ENCODE results near the gene PARVB.

Gene PARVB

DNA sequence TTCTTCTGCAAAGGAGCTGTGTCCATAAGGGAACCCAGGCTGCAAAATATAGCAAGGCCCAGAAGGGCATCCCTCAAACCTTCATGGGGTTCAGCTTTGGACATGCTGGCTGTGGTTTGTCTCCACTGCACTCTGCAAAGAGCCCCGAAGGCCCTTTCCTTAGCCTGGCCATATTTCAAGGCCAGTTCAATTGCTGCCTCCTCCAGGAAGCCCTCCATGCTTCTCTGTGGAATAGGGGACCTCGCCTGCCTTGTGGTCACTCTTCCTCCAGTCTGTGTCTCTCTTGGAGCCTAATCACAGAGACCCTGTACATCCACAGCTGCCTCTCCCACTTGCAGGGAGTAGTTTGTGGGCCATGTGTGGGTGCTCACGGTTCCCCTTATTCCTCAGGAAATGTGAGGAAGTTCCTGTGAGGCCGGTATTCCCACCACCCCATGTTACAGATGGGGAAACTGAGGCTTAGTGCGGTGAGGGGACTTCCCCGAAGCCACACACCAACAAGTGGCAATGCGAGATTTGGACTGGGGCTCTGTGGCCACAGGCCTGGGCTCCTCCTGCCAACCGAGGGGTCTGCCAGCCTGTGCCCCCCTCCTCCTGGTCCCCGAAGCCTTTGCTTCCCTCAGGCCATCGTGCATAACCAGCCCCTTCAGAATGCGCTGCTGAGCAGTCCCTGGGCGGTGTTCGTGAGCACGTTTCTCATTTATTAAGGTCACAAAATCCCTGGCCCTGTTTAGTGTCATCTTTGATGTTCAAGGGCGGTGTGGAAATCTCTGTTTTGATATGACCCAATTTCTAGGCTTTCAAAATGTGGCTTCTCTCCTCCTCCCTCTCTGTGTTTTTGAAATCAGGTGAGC lies 65.8 kb downstream of the PARVB start:
- no peak for DNase-seq (ENCODE audit: low spot score)

DNA sequence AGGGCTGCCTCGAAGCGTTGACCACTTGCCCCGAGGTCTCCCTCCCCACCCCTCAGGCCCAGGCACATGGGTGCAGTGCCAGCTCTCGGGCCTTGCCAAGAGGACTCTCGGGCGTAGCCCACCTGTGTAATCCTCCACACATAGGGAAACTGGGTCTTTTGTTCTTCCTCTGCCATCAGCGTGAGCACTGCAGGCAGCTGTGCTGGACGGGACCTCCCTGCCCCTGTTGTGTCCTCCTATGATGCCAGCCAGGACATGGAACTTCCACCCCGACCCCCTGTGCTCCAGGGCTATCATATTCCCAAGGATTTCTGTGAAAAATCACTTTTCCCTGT lies 66.4 kb downstream of the PARVB start:
- no peak for DNase-seq (ENCODE audit: low spot score)

DNA sequence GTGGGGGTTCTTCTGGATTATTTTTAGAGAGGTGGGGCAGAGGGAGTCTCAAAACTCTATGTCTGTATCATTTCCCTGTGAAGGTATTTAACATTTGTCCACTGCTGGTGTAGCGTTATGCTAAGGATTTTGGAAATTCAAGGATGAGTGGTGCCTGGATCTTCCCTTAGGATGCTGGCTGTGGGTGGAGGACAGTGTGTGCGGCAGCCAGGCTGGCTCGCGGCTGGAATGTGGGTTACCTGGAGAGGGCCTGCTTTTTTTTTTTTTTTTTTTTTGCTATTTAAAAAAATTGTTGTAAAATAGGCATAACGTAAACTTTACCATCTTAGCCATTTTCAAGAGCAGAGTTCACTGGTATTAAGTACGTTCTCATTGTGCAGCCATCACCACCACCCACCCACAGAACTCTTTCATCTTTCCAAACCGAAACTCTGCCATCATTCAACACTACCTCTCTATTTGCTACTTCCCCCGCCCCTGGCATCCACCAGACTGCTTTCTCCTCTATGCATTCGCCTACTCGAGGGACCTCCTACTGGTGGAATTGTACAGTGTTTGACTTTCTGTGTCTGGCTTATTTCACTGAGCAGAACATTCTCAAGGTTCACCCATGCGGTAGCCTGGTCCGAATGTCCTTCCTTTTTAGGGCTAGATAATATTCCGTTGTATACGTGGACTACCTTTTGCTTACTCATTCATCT lies 67.1 kb downstream of the PARVB start:
- DNase-seq (ENCODE audit: low spot score): no peak

DNA sequence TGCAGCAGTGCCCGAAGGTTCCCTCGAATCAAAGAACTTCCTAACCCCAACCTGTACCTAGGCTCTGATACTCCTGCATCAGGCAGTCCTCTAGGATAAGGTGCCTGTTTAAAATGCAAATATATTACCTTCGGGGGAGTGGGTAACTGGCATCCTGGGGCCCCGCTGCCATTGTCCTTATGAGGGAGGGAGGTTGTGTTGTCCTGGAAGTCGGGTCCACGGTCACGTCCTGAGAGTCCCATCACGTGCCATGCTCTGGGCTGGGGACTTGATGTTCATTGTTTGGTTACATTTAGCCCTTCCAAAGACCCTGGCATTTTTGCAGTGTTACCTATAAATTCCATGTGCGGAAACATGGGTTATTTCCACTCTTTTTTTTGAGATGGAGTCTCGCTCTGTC lies 67.6 kb downstream of the PARVB start:
- DNase-seq (ENCODE audit: low spot score): no peak

DNA sequence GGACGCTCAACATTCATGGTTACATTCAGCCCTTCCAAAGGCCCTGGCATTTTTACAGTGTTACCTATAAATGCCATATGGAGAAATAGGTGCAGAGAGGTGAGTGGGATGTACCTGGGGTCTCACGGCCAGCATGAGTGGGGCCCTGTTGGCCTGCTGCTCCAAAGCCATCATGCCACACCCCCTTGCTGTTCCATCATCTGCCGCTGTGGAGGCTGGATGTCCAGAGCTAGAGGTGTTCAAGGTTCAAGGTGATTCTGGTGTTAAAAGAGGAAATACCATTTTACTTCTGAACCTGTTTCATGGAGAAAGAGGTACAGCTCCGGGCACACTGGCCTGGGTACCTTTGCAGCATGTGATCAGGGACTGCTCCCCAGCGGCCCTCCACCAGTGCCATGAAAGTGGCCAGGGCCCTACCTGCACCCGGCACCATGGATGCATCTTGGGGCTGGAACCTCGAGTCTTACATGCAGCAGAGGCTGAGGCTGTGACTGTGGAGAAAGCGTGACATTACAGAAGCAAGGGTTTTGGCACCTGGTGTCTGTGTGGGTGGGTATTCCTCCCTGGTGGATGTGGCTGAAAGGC lies 68.6 kb downstream of the PARVB start:
- DNase-seq (ENCODE audit: low spot score): no peak

DNA sequence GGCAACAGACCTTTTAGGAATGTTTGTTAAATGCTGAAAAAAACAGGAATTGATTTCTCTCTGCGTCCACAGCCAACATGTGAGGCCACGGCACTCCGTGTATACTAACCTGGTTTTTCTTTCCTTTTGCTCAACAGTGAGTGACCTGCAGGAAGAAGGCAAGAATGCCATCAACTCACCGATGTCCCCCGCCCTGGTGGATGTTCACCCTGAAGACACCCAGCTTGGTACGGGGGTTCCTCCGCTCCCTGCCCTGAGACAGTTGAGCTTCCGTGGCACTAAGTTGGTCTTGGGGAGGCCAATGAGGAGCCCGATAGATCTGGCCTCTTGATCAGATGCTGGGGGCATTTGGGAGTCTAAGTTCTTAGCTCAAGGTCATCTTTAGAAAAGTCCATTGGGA lies 69.7 kb downstream of the PARVB start:
- no peak for DNase-seq (ENCODE audit: low spot score)

DNA sequence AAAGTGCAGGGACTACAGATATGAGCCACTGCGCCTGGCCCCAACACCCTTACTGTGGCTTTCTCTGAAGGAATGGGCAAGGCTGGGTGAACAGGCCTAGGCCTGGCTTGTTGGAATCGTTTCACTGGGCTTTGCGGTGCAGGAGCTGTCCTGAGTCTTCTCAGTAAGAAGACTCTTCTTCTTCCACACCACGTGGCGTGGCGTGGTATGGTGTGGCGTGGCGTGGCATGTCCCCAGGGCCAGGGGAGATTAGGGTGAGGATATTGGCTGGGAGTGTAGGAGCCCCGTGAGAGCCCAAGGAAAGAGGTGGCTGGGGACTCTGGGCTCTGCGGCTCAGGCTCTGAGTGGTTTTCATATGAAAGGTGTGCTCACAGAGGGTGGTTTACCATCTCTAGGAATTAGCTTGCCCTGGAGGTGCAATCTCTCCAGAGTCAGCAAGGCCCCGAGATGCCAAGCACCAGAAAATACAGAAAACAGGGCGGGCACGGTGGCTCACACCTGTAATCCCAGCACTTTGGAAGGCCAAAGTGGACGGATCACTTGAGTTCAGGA lies 70.7 kb downstream of the PARVB start:
- DNase-seq (ENCODE audit: low spot score): no peak

DNA sequence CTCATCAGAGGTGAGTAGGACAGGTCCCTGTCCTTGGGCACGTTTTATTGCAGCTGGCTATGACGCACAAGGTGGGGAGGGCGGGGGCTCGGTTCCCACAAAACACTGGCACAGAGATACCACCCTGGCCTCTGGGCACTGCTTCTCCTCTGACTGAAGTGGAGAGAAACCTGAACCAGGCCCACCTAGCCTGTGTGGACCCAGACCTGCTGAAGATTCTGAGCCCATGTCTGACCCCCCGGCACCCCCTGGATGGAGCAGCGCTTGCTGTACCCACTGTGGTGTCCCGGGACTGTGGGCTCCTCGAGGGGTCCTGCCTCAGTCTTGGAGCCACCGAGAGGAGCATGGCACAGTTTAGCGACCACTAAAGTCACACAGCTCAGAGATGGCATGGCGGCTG lies 72.6 kb downstream of the PARVB start:
- DNase-seq (ENCODE audit: low spot score): no peak

DNA sequence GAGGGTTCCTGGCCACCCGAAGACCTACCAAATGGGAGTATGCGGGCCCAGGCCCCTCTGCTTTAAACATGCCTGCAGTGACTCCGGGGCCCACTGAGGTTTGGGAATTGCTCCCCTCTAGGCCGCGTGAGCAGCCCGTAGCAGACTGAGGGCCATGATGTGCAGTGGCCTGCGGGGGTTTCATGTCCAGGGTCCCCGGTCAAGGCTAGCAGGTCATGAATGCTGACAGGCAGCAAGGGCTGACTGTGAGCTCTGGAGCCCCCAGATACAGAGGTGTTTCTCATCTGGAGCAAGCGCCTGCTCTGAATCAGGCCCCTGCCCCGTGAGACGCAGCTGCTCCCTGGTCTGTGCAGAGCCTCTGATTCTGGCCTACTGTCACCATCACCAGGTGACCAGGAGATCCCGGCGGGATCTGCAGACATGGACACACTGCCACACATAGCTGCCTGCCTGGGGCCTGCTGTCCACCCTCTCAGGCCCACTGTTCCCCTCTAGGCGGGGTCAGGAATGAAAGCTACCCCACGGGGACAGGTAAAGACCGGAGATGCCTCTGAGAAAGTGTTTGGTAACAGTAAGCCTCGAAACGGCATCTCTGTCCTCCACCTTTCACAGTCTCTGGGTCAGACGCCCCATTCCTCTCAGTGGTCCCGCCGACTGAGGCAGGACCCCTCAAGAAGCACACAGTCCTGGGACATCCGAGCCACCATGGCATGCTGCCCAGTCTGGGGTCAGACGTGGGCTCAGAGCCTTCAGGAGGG lies 73.3 kb downstream of the PARVB start:
- no peak for DNase-seq (ENCODE audit: low spot score)

DNA sequence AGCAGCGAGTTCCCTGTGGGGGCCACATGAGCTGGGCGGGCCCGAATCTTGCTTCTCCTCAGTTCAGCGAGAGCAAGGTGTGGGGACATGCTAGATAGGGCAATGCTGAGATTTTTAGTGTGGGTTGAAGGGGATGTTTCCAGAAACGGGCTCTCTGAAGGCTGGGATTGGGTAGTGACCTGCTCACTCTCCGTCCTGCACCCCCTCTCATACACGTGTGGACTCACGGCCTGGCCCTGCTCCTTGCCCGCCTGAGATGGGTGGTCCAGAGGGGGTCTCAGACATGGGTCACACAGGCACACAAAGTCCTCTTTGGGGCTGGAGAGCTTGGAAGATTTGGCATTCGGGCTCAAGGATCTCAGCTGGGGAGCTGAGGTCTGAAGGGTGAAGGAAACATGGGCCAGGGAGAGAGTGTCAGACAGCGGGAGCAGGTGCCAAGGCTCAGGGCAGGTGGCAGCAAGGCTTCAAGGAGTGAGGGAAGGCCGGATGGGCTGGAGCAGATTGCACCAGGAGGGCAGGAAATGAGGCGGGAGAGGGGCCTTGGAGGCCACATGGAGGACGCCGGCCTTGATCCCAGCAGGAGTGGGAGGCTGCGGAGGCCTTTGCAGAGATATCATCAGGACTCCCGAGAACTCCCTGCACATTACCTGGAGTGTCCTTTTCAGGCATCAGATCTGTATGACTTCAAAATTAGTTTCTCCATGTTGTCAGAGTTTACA lies 74.1 kb downstream of the PARVB start:
- DNase-seq (ENCODE audit: low spot score): no peak

DNA sequence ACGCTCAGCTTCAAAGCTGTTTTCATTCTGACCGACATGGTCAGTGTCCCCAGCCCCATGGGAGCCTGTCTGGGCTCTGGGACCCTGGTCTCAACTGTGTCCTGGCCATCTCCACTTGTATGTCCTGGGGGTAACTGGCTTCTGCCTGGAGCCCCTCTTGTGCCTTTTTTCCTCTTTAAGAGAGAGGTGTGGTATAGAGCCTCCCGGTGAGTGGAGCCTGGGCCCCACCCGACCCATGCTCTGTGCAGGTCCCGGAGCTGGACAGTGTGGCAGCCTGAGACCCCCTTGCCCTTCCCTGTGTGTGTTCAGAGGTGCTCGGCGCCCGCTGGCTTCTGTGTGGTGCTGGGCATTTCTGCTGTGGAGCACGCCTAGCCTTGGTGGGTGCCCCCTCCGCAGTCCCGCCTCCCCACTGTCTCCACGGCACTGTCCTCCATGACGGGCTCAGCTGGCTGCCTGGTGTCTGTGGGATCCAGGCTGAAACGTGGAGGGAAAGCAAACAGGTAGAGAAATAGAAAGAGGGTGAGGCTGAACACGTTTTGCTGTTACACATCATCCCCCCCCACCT lies 74.9 kb downstream of the PARVB start:
- DNase-seq (ENCODE audit: low spot score): no peak

DNA sequence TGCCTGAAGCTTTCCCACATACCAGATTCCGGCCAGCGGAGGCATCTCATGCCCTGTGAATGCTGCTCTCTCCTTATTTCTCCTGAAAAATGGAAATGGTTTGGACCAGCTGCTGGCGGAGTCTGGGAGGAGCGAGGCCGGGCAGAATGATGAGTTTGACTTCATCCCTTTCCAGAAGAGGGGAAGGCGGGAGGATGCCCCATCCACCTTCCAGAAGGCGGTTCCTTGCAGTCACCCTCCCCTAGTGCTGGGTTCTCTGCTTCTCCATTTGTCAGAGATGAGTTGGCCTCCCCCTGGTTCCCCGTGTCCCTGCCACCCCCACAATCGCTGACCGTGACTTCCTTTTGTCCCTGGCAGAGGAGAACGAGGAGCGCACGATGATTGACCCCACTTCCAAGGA lies 75.6 kb downstream of the PARVB start:
- DNase-seq (ENCODE audit: low spot score): no peak

DNA sequence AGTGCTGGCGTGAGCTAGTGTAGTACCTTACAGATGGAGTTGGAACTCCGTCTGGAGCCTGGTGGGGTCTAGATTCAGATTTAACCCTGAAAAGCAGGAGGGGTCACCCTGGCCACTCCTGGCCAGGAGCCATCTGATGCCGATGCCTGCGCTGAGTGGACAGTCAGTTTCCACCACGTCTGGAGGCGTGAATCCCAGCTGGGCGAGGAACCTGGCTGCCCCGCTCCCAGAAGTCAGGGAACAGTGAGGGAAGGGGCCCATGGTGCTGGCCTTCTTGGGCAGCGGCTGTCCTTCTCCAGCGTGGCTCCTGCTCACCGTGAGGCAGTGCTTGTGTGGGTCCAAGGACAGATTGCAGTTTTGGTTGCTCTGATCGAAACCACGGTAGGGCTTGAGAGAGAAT lies 76.3 kb downstream of the PARVB start:
- no peak for DNase-seq (ENCODE audit: low spot score)

DNA sequence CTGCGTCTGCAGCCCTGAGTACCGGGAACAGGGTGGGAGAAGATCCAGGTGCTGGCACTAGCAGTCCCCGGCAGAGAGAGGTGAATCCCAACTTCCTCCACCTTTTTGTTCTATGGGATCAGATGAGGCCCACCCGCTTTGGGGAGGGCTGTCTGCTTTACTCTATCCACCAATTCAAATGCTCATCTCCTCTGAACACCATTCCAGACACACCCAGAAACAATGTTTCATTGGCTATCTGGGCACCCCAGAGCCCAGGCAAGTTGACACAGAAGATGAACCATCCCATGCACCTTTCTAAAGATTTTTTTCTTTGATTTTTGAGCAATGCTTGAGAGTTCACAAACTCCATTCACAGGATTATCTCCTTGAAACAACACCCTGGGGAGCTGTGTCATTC lies 78.0 kb downstream of the PARVB start:
- DNase-seq (ENCODE audit: low spot score): no peak

DNA sequence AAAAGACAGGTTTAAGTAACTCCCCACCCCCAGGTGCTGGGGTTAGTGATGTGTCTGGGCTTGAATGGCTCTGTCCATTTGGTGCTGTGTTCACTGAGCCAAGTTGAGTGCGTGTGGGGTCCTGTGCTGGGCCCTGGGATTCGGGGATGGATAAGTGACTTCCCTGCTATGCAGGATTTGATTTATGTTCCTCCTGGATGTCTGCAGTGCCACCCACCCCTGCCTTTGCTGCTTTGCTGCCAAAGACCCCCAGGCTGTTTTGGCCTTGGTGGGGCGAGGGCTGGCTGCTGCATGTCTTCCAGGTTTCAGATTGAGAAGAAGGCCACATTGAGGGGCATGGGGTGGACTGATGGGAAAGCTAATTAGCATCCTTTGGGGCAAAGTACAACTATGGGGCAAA lies 78.8 kb downstream of the PARVB start:
- no peak for DNase-seq (ENCODE audit: low spot score)

DNA sequence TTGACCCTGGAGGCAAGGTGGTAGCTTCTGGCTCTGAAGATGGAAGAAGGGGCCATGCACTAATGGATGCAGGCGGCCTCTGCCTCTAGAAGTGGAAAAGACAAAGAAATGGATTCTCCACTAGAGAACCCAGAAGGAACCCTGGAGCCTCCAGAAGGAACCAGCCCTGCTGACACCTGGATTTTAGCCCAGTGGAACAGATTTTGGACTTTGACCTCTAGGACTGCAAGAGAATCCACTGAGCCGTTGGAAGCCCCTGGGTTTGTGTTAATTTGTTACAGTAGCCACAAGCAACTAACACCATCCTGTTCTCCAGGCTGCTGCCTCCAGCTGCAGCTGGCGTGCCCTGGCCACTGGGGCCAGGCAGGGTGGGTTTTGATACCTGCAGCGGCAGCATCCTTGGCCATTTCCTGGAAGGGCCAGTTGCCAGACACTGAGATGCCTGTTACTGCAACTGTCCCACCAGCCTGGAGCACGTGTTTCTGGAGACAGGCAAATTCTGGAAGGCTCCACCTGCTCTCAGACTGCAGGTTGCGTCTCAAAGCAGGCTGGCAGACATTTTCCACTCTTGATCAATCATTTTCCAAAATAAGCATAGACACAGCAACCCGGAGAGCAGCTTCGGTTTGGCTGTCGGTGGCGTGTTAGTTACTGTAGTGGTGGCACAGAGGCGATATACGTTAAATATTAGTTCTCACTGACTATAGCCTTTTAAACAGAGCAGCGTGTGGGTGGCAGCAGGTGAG lies 79.8 kb downstream of the PARVB start:
- DNase-seq (ENCODE audit: low spot score): no peak

DNA sequence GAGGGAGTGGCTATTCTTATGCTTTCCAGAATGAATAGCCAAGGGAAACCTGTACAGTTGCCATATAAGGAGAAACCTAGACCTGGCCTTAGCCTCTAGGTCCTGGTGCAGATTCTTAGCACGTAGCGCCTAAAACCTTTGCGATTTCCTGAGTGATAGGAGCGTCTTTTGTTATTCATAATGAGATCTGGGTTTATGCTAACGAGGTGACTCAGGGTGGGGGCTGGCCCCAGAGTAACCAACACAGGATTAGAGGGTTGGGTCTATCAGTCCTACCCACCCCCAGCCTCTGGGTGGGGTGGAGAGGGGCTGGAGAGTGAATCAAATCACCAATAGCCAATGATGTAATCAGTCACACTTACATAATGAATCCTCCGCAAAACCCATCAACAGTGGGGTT lies 83.2 kb downstream of the PARVB start:
- DNase-seq (ENCODE audit: low spot score): no peak

DNA sequence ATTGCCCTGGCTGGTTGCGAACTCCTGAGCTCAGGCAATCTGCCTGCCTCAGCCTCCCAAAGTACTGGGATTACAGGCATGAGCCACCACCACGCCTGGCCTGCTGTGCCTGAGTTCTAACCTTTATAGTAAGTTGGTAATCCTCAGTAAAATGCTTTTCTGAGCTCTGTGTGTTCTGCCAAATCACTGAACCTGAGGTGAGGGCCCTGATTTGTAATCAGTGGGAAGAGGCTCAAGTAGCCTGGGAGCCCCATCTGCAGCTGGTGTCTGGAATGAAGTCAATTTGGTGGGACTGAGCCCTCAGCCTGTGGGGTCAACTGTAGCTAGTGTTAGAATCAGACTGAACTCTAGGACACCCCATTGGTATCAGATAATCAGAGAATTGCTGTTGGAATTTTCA lies 84.0 kb downstream of the PARVB start:
- no peak for DNase-seq (ENCODE audit: low spot score)

DNA sequence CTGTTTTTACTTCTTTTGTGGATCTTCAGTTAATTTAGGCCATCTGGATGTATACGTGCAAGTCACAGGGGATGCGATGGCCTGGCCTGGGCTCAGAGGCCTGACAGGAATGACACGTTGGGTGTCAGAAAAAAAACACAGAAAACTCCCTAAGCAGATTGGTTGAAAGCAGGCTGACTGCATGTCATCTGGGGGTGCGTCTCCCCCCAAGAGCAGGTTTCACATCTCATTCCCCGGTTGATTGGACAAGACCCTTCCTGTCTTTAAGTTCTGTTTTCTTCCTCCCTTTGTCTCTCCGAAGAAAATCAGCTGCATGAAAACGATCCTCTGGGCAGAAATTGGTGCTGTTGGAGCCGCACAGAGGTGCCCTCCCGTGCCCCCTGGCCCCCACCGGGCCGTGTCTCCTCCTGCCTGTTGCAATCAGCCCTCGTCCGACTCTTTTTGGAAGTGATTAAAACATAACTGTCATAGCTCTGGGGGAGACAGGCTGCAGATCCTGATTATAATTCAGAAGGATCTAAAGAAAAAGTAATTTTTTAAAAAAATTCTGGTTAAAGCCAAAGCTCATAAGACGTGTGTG lies 84.8 kb downstream of the PARVB start:
- no peak for DNase-seq (ENCODE audit: low spot score)

DNA sequence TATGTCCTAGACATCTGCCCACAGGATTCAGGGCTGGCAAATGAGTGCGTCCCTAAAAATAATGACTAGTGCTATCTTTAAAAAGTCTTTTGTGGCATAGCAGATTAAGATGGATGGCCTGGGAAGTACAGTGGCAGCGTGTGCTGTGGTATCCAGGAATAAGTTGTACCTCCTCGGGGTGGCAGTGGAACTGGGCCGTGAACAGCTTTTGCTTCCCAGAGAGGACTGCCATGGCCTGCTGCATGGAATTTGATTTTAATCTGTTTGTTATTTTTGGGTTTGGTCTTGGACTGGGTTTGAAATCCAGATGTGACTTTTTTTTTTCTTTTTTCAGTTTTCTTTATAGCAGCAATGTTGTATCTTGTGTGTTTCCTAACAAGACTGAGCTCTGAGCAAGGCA lies 85.3 kb downstream of the PARVB start:
- DNase-seq (ENCODE audit: low spot score): no peak
